Ishikawa (cell line): ENCODE measurements around the gene GNL3L.

ENCODE experiments used
- CEBPB ChIP-seq: IDR thresholded peaks from 2 replicates; pipeline ENCODE4 v1.6.1; 2012
- CREB1 ChIP-seq: IDR thresholded peaks from 2 replicates; pipeline ENCODE4 v1.6.1; 2012; ENCODE audit warnings: low read depth
- EGR1 ChIP-seq: IDR thresholded peaks from 2 replicates; pipeline ENCODE4 v1.6.1; 2012
- EP300 ChIP-seq: IDR thresholded peaks from 2 replicates; pipeline ENCODE4 v1.6.1; 2012; ENCODE audit warnings: borderline replicate concordance
- FOXM1 ChIP-seq: IDR thresholded peaks from 2 replicates; pipeline ENCODE4 v1.6.1; 2012; ENCODE audit warnings: low read depth, borderline replicate concordance
- NFIC ChIP-seq: IDR thresholded peaks from 2 replicates; pipeline ENCODE4 v1.6.1; 2012
- RAD21 ChIP-seq: IDR thresholded peaks from 2 replicates; pipeline ENCODE4 v1.6.1; 2012; ENCODE audit warnings: low read depth
- TAF1 ChIP-seq: IDR thresholded peaks from 2 replicates; pipeline ENCODE4 v1.6.1; 2012; ENCODE audit warnings: low read depth, mild to moderate bottlenecking
- TCF12 ChIP-seq: IDR thresholded peaks from 2 replicates; pipeline ENCODE4 v1.6.1; 2012; ENCODE audit warnings: low read depth
- TEAD4 ChIP-seq: IDR thresholded peaks from 2 replicates; pipeline ENCODE4 v1.6.1; 2012
- YY1 ChIP-seq: IDR thresholded peaks from 2 replicates; pipeline ENCODE4 v1.6.1; 2012; ENCODE audit warnings: low read depth
- ZBTB7A ChIP-seq: IDR thresholded peaks from 2 replicates; pipeline ENCODE4 v1.6.1; 2012; ENCODE audit warnings: low read depth
- TF ChIP-seq, protein P1 (sequence below): IDR thresholded peaks from 2 replicates; pipeline ENCODE4 v1.6.1; 2012
- TF ChIP-seq, protein P2 (sequence below): IDR thresholded peaks from 2 replicates; pipeline ENCODE4 v1.6.1; 2012; ENCODE audit warnings: low read depth, mild to moderate bottlenecking
- TF ChIP-seq, protein P3 (sequence below): IDR thresholded peaks from 2 replicates; pipeline ENCODE4 v1.6.1; 2012

GNL3L gene

DNA sequence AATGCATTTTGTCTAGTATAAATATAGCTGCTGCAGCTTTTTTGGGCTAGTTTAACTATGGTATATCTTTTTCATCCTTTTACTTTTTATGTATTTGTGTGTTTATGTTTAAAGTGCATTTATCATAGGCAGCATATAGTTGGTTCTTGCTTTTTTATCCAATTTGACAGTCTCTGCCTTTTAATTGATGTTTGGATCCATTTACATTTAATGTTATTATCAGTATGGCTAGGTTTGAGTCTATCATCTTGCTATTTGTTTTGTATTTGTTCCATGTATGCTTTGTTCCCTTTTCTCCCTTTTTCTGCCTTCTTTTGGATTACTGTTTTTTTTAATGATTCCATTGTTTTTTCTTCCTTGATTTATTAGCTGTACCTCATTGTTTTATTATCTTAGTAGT is 40.3 kb downstream of the GNL3L start:
- no peak for TF ChIP-seq TCF12
- TF ChIP-seq RAD21 = no peak
- no peak for TF ChIP-seq ZBTB7A
- TF ChIP-seq YY1 = no peak
- TF ChIP-seq EGR1 = no peak
- no peak for TF ChIP-seq FOXM1
- no peak for TF ChIP-seq TAF1
- TF ChIP-seq TEAD4 = no peak
- TF ChIP-seq, protein P1, sequence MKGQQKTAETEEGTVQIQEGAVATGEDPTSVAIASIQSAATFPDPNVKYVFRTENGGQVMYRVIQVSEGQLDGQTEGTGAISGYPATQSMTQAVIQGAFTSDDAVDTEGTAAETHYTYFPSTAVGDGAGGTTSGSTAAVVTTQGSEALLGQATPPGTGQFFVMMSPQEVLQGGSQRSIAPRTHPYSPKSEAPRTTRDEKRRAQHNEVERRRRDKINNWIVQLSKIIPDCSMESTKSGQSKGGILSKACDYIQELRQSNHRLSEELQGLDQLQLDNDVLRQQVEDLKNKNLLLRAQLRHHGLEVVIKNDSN = no peak
- TF ChIP-seq CEBPB = no peak
- TF ChIP-seq NFIC = no peak
- TF ChIP-seq, protein P2, sequence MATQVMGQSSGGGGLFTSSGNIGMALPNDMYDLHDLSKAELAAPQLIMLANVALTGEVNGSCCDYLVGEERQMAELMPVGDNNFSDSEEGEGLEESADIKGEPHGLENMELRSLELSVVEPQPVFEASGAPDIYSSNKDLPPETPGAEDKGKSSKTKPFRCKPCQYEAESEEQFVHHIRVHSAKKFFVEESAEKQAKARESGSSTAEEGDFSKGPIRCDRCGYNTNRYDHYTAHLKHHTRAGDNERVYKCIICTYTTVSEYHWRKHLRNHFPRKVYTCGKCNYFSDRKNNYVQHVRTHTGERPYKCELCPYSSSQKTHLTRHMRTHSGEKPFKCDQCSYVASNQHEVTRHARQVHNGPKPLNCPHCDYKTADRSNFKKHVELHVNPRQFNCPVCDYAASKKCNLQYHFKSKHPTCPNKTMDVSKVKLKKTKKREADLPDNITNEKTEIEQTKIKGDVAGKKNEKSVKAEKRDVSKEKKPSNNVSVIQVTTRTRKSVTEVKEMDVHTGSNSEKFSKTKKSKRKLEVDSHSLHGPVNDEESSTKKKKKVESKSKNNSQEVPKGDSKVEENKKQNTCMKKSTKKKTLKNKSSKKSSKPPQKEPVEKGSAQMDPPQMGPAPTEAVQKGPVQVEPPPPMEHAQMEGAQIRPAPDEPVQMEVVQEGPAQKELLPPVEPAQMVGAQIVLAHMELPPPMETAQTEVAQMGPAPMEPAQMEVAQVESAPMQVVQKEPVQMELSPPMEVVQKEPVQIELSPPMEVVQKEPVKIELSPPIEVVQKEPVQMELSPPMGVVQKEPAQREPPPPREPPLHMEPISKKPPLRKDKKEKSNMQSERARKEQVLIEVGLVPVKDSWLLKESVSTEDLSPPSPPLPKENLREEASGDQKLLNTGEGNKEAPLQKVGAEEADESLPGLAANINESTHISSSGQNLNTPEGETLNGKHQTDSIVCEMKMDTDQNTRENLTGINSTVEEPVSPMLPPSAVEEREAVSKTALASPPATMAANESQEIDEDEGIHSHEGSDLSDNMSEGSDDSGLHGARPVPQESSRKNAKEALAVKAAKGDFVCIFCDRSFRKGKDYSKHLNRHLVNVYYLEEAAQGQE = no peak
- TF ChIP-seq CREB1 = no peak
- no peak for TF ChIP-seq EP300
- TF ChIP-seq, protein P3, sequence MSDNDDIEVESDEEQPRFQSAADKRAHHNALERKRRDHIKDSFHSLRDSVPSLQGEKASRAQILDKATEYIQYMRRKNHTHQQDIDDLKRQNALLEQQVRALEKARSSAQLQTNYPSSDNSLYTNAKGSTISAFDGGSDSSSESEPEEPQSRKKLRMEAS = no peak

DNA sequence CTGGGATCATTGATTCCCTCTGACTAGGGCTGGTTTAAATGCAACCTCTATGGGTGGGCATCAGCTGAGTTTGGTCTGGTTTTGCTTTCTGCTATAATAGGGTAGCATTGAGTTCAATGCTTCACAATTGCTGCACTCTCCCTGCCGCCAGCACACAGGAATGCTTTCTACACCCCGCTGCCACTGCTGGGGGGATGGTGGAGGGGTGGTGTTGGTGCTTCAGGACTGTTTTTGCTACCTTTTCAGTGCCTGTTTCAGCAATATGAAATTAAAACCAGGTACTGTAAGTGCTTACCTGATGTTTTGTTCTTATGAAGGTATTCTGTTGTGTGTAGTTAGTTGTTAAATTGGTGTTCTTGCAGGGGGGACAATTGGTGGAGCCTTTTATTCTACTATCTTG is 67.7 kb downstream of the GNL3L start:
- TF ChIP-seq CEBPB = no peak

DNA sequence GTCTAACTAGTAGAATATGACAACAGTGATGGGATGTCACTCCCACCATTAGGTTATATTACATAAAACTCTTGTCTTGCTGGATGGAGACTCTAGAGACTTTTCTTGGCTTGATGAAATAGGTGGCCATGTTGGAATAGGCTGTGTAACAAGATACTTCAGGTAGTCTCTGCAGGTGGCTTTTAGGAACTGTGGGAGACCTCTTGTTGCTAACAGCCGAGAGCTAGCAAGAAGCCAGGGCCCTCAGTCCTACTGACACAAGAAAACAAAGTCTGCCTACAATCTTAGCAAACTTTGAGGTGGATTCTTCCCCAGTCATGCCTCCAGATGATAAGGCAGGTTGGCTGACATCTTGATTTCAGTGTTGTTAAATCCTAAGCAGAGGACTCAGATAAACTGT is 72.5 kb downstream of the GNL3L start:
- TF ChIP-seq TCF12 = no peak
- no peak for TF ChIP-seq TEAD4
- TF ChIP-seq EP300 = no peak
- no peak for TF ChIP-seq CREB1
